NCI-H446 (cell line): ENCODE measurements around the gene C2orf92.

Experiments
- DNase-seq, 2 experiments: peaks; one replicate each; lab custom pipeline; 2025; lab: John Stamatoyannopoulos, UW

C2orf92 gene

DNA sequence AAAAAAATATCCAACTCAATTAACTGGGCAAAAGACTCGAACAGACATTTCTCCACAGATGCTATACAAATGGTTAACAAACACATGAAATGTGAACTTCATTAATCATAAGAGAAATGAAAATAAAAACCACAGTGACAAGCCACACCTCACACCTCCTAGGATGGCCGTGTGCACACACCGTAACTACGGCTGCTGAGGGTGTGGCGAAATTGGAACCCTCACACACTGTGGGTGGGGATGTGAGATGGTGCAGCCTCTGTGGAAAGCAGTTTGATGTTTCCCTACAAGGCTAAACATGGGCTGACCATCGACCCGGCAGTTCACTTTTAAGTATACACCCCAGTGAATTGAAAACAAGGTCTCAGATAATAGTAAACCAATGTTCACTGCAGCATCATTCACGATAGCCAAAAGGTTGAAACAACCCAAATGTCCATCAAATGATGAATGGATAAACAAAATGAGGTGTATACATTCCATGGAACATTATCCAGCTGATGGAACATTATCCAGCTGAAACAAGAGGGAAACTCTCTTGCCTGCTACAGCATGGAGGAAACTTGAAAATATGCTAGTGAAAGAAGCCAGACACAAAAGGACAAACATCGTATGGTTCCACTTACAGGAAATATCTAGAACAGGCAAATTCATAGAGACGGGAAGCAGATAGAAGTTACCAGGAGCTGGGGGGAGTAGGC, 76.1 kb downstream of the C2orf92 start:
- DNase-seq = no peak

DNA sequence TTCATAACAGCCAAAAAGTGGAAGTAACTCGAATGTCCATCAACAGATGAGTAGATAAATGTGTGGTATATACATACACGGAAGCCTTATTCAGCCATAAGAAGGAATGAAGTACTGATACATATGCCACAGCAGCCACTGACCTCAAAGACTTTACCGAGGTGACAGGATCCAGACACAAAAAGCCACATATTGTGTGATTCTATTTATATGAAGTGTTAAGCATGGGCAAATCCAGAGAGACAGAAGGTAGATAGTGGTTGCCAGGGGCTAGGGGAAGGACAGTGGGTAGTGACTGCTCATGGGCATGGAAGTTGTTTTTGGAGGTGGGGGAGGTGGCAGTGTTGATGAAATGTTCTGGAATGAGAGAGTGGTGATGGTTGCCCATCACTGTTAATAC, 77.8 kb downstream of the C2orf92 start:
- DNase-seq = no peak

DNA sequence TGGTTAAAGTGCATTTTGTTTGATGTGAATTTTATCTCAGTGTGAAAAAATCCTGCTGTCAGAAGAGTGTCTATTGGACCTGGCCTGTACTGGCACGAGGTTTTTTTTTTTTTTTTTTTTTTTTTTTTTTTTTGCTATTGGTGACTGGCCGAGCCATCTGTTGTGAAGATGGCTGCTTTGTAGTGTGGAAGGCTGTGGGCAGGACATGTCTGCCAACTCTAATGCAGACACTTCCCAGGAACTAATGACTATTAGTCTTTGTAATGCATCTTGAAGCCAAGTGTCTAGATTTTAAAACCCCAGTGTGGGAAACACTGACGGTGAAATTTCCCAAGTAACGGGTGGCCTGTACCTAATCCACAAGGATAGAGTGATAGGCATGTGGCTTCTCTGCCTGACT, 78.2 kb downstream of the C2orf92 start:
- DNase-seq = peak in 1 of 2 experiments; percentile 75

DNA sequence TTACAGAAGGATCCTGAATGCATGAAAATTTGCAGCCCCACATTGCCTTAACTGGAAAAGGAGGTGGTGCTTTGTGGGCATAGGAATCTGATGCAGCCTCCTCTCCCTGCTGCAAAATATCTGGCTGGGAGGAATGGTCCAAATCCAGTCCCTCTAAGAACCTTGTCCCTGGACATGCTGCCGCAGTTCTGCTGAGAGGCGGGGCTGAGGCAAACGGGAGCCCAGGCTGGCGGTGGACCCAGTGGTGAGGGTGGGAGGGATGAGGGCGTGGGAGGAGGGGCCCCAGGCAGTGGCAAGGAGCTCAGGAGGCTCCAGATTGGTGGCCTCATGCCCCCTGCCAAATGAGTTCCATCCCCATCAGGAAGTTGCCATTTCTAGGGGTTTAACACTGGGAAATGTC, 80.1 kb downstream of the C2orf92 start:
- no peak for DNase-seq

DNA sequence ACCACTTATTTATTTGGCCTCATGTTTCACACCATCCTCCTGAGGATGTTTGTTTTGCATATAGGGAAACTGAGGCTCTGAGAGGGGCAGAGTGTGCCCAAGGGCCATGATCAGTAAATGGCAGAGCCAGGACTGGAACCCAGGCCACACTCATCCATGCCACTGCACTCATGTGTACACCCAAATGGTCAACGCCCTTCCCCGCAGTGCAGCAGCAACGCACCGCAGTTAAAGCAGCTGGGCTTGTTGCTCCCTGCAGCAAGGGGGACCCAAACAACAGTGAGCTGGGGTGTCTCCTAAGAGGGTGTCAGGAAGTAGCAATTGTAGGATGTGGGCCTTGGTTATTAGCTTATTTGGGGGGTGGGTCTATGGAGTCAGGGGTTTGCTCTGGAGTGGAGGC, 80.5 kb downstream of the C2orf92 start:
- DNase-seq = no peak

DNA sequence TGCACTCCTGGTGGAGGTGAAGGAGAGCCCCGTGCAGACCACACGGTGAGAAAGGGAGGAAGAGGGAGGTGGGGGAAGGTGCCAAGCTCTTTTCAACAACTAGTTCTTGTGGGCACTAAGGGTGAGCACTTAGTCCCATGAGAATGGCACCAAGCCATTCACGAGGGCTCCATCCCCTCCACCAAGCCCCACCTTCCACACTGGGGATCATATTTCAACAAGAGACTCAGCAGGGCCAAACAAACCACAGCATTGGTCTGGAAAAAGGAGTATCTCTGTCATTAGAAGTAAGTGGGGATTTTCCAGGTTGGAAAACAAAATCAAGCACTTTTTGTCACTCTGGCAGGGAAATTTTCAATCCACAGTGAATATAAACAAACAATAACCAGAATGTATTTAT, 82.2 kb downstream of the C2orf92 start:
- no peak for DNase-seq
